ENCODE data around the gene ACOT8. TPM values are rescaled to one million over a fixed set of nuclear protein-coding genes. Genes with fewer than 3 reads are reported as not detected.

Gene ACOT8
- total and polyA plus RNA-seq, 9 of the 15 experiments (the other 6 are each of a cell fraction or from before 2014, with no cell fraction given), result 8.2 to 46.7 (median 20.7) TPM

- Histone ChIP-seq H3K9me1 (ENCODE audit: control insufficient read depth, insufficient read depth, low read length) (no peaks in the 10 kb centered on the region), H3K9ac (ENCODE audit: insufficient read depth in 1 of 2, low read depth in 2 of 2, low read length in 2 of 2) (no peak overlapping the region; a peak in 1 of 4 replicates), H3K27ac (ENCODE audit: extremely low read depth, low read depth, low read length) (no peak overlapping the region), H3K79me2 (ENCODE audit: control insufficient read depth, insufficient read depth, low read length) (no peaks in the 10 kb centered on the region), H3K4me1 (replicated peaks in 1 of 2; ENCODE audit: control insufficient read depth in 2 of 2, insufficient read depth in 2 of 2, low read length in 2 of 2) (peaks cover 0 to 11% of the 10 kb centered on the region in 2 experiments; a peak in 1 of 5 replicates), H3K4me2 (ENCODE audit: insufficient read depth, low read length) (no peak overlapping the region), H2AFZ (ENCODE audit: low read depth, low read length) (no peak overlapping the region), H3K9me3 (replicated peaks; ENCODE audit: control insufficient read depth, insufficient read depth, low read depth, low read length) (no peaks in the 10 kb centered on the region), H3K27me3 (ENCODE audit: control insufficient read depth in 2 of 2, insufficient read depth in 2 of 2, low read length in 2 of 2) (no peaks in the 10 kb centered on the region), H3K36me3 (ENCODE audit: control insufficient read depth, insufficient read depth, low read length) (peaks cover 49% of the 10 kb centered on the region; the same call in 2 of the 3 replicates), H3K4me3 (no peak overlapping the region), H4K20me1 (replicated peaks; ENCODE audit: control insufficient read depth, insufficient read depth, low read length) (no peaks in the 10 kb centered on the region)
- DNase-seq (ENCODE audit: extremely low read depth in 1 of 4, low spot score in 3 of 4) (no peak), FAIRE-seq (no peak), ATAC-seq (0 out of 3 replicates have a peak, but pooled peaks have one; percentile 14)
- BruUV-seq (replicated peaks), result no TSS peak
- WGBS (ENCODE audit: insufficient coverage, low coverage, missing lambda C conversion rate), result 66% methylated on average over 5 of the region's 12 CpGs
- CTCF ChIA-PET (ENCODE audit: low intra/inter-chr PET ratio), result no interaction called here
- intact Hi-C loops (cut with micrococcal nuclease), result no loop called here
- in situ Hi-C loops (cut with MboI), result no loop called here
- POLR2A ChIA-PET, result interaction anchor here (1.8 kb wide), 1 partner anchor 10 kb away, joined by 6 read pairs; no protein-coding TSS in a partner anchor
- no peak for TF ChIP-seq ZNF384 (IDR thresholded peaks at IDR 0.05; ENCODE audit: low read depth, low read length)
- TF ChIP-seq KDM4B (IDR thresholded peaks at IDR 0.05; ENCODE audit: borderline replicate concordance in 2 of 2, low read depth in 1 of 2), result no peak
- TF ChIP-seq ZC3H8 (IDR thresholded peaks at IDR 0.05), result no peak
- TF ChIP-seq POLR2G (IDR thresholded peaks at IDR 0.05; ENCODE audit: low read depth, low read length), result peak; percentile 24; the same call in 1 of the 2 replicates
- peak; percentile 37; the same call in 1 of the 2 replicates for TF ChIP-seq RBFOX2 (IDR thresholded peaks at IDR 0.05; ENCODE audit: low read depth, low read length)
- TF ChIP-seq ZNF253 (CRISPR knock-in tag; conservative IDR thresholded peaks at IDR 0.05), result no peak
- TF ChIP-seq CBX2 (IDR thresholded peaks at IDR 0.05; ENCODE audit: insufficient read depth, low read length, poor library complexity, severe bottlenecking), result no peak
Observed at GRCh38 chr20:45898285-45898684, 41.1 kb upstream of the ACOT8 start.

Measured in K562 (cell line).